Smooth muscle cell (in vitro differentiated cells): ENCODE results near the gene PRSS23. TPM values are rescaled to one million over a fixed set of nuclear protein-coding genes. Genes with fewer than 3 reads are reported as not detected.

Experiments used
- DNase-seq: peaks from one replicate; lab custom pipeline; 2025; ENCODE audit not compliant: unreplicated experiment; lab: John Stamatoyannopoulos, UW
- H2AFZ ChIP-seq: fragments of 200-600 bp; sonication (generic); 2 replicates; pipeline ENCODE4 v1.6.0; 2016; ENCODE audit warnings: antibody characterized with exemption, low read depth, mild to moderate bottlenecking
- H3F3A ChIP-seq: fragments of 200-600 bp; sonication (generic); 2 replicates; pipeline ENCODE4 v1.6.0; 2017; ENCODE audit warnings: antibody characterized with exemption, low read depth
- H3K27ac ChIP-seq: fragments of 200-600 bp; sonication (generic); 2 replicates; pipeline ENCODE4 v1.5.1; 2016; ENCODE audit warnings: low read depth, mild to moderate bottlenecking
- H3K27me3 ChIP-seq: fragments of 200-600 bp; sonication (generic); 2 replicates; pipeline ENCODE4 v1.6.1; 2016; ENCODE audit warnings: low read depth, mild to moderate bottlenecking
- H3K36me3 ChIP-seq: fragments of 200-600 bp; sonication (generic); 2 replicates; pipeline ENCODE4 v1.5.1; 2016; ENCODE audit warnings: low read depth
- H3K4me1 ChIP-seq: fragments of 200-600 bp; sonication (generic); 2 replicates; pipeline ENCODE4 v1.5.1; 2016; ENCODE audit warnings: low read depth
- H3K4me2 ChIP-seq: fragments of 200-600 bp; sonication (generic); 2 replicates; pipeline ENCODE4 v1.6.0; 2016; ENCODE audit warnings: mild to moderate bottlenecking
- H3K4me3 ChIP-seq: fragments of 200-600 bp; sonication (generic); 2 replicates; pipeline ENCODE4 v1.5.1; 2016; ENCODE audit warnings: mild to moderate bottlenecking
- H3K79me2 ChIP-seq: fragments of 200-600 bp; sonication (generic); 2 replicates; pipeline ENCODE4 v1.6.0; 2016; ENCODE audit warnings: low read depth, mild to moderate bottlenecking
- H3K9ac ChIP-seq: fragments of 200-600 bp; sonication (generic); 2 replicates; pipeline ENCODE4 v1.6.0; 2016; ENCODE audit warnings: low read depth
- H3K9me3 ChIP-seq: fragments of 200-600 bp; sonication (generic); replicated peaks from 2 replicates; pipeline ENCODE4 v1.5.1; 2016; ENCODE audit warnings: low read depth
- H4K20me1 ChIP-seq: fragments of 200-600 bp; sonication (generic); 2 replicates; pipeline ENCODE4 v1.6.0; 2016; ENCODE audit warnings: low read depth
- CTCF ChIP-seq: fragments of 200-600 bp; sonication (generic); IDR thresholded peaks from 2 replicates; pipeline ENCODE4 v1.5.1; 2017; ENCODE audit warnings: borderline replicate concordance, mild to moderate bottlenecking, antibody characterized with exemption; ENCODE audit not compliant: insufficient read depth, poor library complexity, severe bottlenecking
- WGBS: methylation state at CpG from one replicate; pipeline ENCODE4 v1.1.7; 2016; ENCODE audit warnings: low lambda C conversion rate; 5-methylcytosine and 5-hydroxymethylcytosine counted together
- polyA plus RNA-seq: library from polyadenylated mRNA; unstranded; fragments of >200 nt; fragmentation: Nextera tagmentation; extraction: Ambion mirVana; gene quantifications from 2 replicates; pipeline ENCODE4 v1.2.1, GENCODE V29; 2016
- total RNA-seq: library from RNA; depleted of rRNA; stranded (reverse); fragments of >200 nt; gene quantifications from 2 replicates; pipeline ENCODE4 v1.2.3, GENCODE V29; 2014

Gene PRSS23
- total and polyA plus RNA-seq, 2 experiments from 2014 or later, result 132 to 156 TPM

DNA sequence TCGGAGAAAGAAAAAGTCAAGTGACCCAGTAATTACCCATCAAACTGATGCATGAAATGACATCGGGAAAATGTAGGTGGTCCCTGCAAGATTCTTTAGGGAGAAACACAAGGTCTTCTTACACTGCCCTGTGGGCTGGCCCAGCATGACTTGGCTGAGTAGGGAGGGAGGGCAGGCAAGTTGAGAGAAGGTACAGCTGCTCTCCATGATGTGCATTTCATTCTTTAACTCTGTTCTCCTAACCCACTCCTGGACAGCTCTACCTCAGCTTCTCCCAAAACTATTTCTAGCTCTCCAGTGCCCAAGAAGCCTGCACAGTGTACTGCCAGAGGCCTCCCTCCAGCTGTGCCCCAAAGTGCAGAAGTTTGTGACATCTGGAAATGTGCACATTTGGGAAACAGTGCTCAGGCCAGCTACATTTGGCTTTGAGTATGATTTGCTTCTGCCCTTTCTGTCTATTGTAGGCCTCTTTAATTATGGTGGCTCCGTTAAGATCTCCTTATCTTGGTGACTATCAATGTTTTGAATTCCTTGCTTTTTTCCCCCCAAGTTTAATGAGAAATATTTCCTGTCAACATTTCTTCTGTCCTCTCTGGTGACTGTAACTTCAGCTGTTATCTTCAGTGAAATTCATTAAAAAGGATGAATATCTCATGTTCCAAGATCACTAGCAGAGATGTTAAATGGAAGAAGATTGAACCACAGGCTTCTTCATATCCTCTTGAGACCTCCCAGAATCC is 26.7 kb upstream of the PRSS23 start:
- Histone ChIP-seq H3K36me3 (no peaks in the 10 kb centered on the region), H3F3A (no peaks in the 10 kb centered on the region), H3K27ac (no peak overlapping the region), H4K20me1 (no peaks in the 10 kb centered on the region), H3K27me3 (no peaks in the 10 kb centered on the region), H3K4me1 (no peaks in the 10 kb centered on the region), H3K4me2 (no peak overlapping the region), H3K9ac (no peak overlapping the region), H2AFZ (no peak overlapping the region), H3K9me3 (no peaks in the 10 kb centered on the region), H3K79me2 (no peaks in the 10 kb centered on the region), H3K4me3 (no peak overlapping the region)
- 70% methylated on average over 3 of the region's 3 CpGs for WGBS
- no peak for DNase-seq
- no peak for TF ChIP-seq CTCF

DNA sequence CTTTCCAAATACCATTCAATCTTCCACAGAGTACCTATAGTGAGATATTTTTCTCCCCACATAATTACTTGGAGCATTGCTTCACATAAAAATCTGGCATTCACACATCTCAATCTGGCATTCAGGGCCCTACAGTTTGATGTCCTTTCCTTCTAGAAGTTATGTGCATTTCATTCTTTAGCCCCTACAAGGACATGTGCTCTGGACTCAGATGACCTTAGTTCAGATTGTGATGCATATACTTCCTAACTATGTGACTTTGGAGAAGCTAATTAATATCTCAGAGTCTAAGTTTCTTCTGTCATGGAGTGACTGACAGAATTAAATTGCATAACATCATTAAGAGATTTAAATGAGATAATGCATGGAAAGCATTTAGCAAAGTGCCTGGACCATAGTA is 25.9 kb upstream of the PRSS23 start:
- no peak for TF ChIP-seq CTCF
- no peaks in the 10 kb centered on the region for H3K36me3 ChIP-seq
- no peaks in the 10 kb centered on the region for H3K9me3 ChIP-seq
- H2AFZ ChIP-seq, result no peak overlapping the region
- H3K27me3 ChIP-seq, result no peaks in the 10 kb centered on the region
- H3K4me3 ChIP-seq, result no peak overlapping the region
- no peak overlapping the region for H3K4me2 ChIP-seq
- DNase-seq, result no peak
- H3K27ac ChIP-seq, result no peak overlapping the region
- no peaks in the 10 kb centered on the region for H4K20me1 ChIP-seq
- no peaks in the 10 kb centered on the region for H3F3A ChIP-seq
- H3K4me1 ChIP-seq, result no peaks in the 10 kb centered on the region
- H3K9ac ChIP-seq, result no peak overlapping the region
- no peaks in the 10 kb centered on the region for H3K79me2 ChIP-seq

DNA sequence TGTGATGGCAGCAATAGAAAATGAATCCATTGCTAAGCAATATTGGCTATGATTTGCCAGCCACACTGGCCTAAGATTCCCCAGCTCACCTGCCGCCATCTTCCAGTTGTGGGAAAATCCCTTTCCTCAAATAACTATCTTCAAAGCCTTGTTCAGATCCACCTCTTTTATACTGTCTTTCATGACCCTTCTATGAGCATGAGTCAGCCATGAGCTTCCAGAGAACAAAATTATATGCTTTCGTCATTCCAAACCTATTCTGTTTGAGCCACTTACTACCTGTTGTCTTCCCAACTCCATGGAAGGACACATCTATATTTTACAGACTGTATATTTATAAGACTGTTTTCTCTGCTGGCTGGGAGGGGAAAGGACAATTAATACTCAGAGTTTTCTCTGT is 25.0 kb upstream of the PRSS23 start:
- H3F3A ChIP-seq, result no peaks in the 10 kb centered on the region
- no peak overlapping the region for H2AFZ ChIP-seq
- H4K20me1 ChIP-seq, result no peaks in the 10 kb centered on the region
- H3K27ac ChIP-seq, result no peak overlapping the region
- H3K9ac ChIP-seq, result no peak overlapping the region
- 86% methylated on average over 2 of the region's 2 CpGs for WGBS
- no peak for TF ChIP-seq CTCF
- H3K4me2 ChIP-seq, result no peak overlapping the region
- H3K4me1 ChIP-seq, result no peaks in the 10 kb centered on the region
- H3K36me3 ChIP-seq, result no peaks in the 10 kb centered on the region
- H3K9me3 ChIP-seq, result no peaks in the 10 kb centered on the region
- no peaks in the 10 kb centered on the region for H3K79me2 ChIP-seq
- no peak for DNase-seq
- H3K4me3 ChIP-seq, result no peak overlapping the region
- no peaks in the 10 kb centered on the region for H3K27me3 ChIP-seq

- no peak overlapping the region for H3K9ac ChIP-seq
- H3K4me1 ChIP-seq, result peaks cover 6% of the 10 kb centered on the region
- no peak overlapping the region for H3K27ac ChIP-seq
- H3F3A ChIP-seq, result no peaks in the 10 kb centered on the region
- H3K4me3 ChIP-seq, result no peak overlapping the region
- no peaks in the 10 kb centered on the region for H4K20me1 ChIP-seq
- H3K9me3 ChIP-seq, result no peaks in the 10 kb centered on the region
- no peak overlapping the region for H3K4me2 ChIP-seq
- DNase-seq, result no peak
- no peak overlapping the region for H2AFZ ChIP-seq
- H3K27me3 ChIP-seq, result no peaks in the 10 kb centered on the region
- no peak for TF ChIP-seq CTCF
- H3K79me2 ChIP-seq, result no peaks in the 10 kb centered on the region
- H3K36me3 ChIP-seq, result no peaks in the 10 kb centered on the region
These were observed 18.8 kb upstream of the PRSS23 start for GRCh38 chr11:86781546-86781945.
